Right hindlimb (tissue), 1 donor: ENCODE results near the gene TMEM43.
"Not testable (repeated sequence)": the region's sequence is repeated elsewhere in the genome, so short reads cannot be mapped to it uniquely, and the experiment has no call there.

Experiments used
- DNase-seq: peaks from one replicate; pipeline ENCODE4 v3.0.0-alpha.2; 2018

Gene TMEM43

GRCh38 chr3:14124615-14125192 is at the start of gene TMEM43, which contains the start of gene CHCHD4:
Gene TMEM43, plus strand, starts transcription at chr3:14125052. Its CDS starts 142 bp downstream, at chr3:14125194.
Gene CHCHD4, minus strand, starts transcription at chr3:14124870. Its CDS starts 194 bp downstream, at chr3:14124676.
- peak; percentile 99 for DNase-seq

GRCh38 chr3:14075233-14075632 is 49.6 kb upstream of the TMEM43 start:
- not testable (repeated sequence) for DNase-seq

GRCh38 chr3:14077310-14077709 is 47.5 kb upstream of the TMEM43 start:
- no peak for DNase-seq

GRCh38 chr3:14082108-14082657 is 42.7 kb upstream of the TMEM43 start:
- no peak for DNase-seq

- not testable (repeated sequence) for DNase-seq
These were observed 37.4 kb upstream of the TMEM43 start for GRCh38 chr3:14087461-14087860.

- DNase-seq: not testable (repeated sequence)
These were observed 32.9 kb upstream of the TMEM43 start for GRCh38 chr3:14091959-14092358.

- no peak for DNase-seq
These were observed 32.4 kb upstream of the TMEM43 start for GRCh38 chr3:14092464-14092863.

- DNase-seq: no peak
These were observed 31.0 kb upstream of the TMEM43 start for GRCh38 chr3:14093831-14094230.

GRCh38 chr3:14096742-14097141 is 28.1 kb upstream of the TMEM43 start:
- DNase-seq: no peak

GRCh38 chr3:14097616-14098391 is 27.0 kb upstream of the TMEM43 start:
- DNase-seq: no peak

GRCh38 chr3:14109821-14110220 is 15.0 kb upstream of the TMEM43 start:
- not testable (repeated sequence) for DNase-seq

GRCh38 chr3:14110699-14111098 is 14.2 kb upstream of the TMEM43 start:
- no peak for DNase-seq

- no peak for DNase-seq
These were observed 10.8 kb upstream of the TMEM43 start for GRCh38 chr3:14113965-14114635.

- no peak for DNase-seq
These were observed 7.1 kb upstream of the TMEM43 start for GRCh38 chr3:14117468-14118399.

GRCh38 chr3:14118400-14119381 is 6.2 kb upstream of the TMEM43 start:
- DNase-seq: no peak

- no peak for DNase-seq
These were observed 5.2 kb upstream of the TMEM43 start for GRCh38 chr3:14119651-14120050.

- no peak for DNase-seq
These were observed 4.5 kb upstream of the TMEM43 start for GRCh38 chr3:14120111-14120920.

GRCh38 chr3:14120921-14121448 is 3.9 kb upstream of the TMEM43 start:
- not testable (repeated sequence) for DNase-seq

- DNase-seq: no peak
These were observed 3.0 kb upstream of the TMEM43 start for GRCh38 chr3:14121859-14122258.

GRCh38 chr3:14122301-14122700 is 2.6 kb upstream of the TMEM43 start:
- DNase-seq: no peak
